Activated T-cell treated with anti-CD3 and anti-CD28 coated beads, Interleukin-2, amount 50 U/mL, for 72 hours (primary cell): ENCODE results near the gene DNAAF5. TPM values are rescaled to one million over a fixed set of nuclear protein-coding genes. Genes with fewer than 3 reads are reported as not detected.
A peak's percentile ranks its signal among the peaks of the same experiment; 100 is the strongest.

ENCODE experiments used
- ATAC-seq, 2 donors: fragments of 150-1000 bp; cut with Tn5 transposase; replicated peaks in 1 of 2; 2 replicates each; pipeline ENCODE4 v1.10.0; 2021; ENCODE audit warnings: moderate library complexity in 2 of 2, mild to moderate bottlenecking in 1 of 2
- DNase-seq, 2 donors: peaks; one replicate each; pipeline ENCODE4 v3.0.0; 2021 to 2022; ENCODE audit warnings: mixed read lengths in 1 of 2
- H3K27ac Mint-ChIP-seq: one replicate; pipeline ENCODE4 v1.8.0; 2022; ENCODE audit warnings: mild to moderate bottlenecking, moderate library complexity, mixed read lengths
- H3K27me3 Mint-ChIP-seq: one replicate; pipeline ENCODE4 v1.8.0; 2022; ENCODE audit warnings: low read depth, mixed read lengths
- H3K36me3 Mint-ChIP-seq, 2 donors: one replicate each; pipeline ENCODE4 v1.8.0; 2022; ENCODE audit warnings: mixed read lengths in 2 of 2, mild to moderate bottlenecking in 1 of 2; ENCODE audit not compliant: insufficient read depth in 2 of 2
- H3K4me1 Mint-ChIP-seq: one replicate; pipeline ENCODE4 v1.8.0; 2022; ENCODE audit warnings: low read depth, mixed read lengths
- H3K4me3 Mint-ChIP-seq, 2 donors: one replicate each; pipeline ENCODE4 v1.8.0; 2022; ENCODE audit warnings: mild to moderate bottlenecking in 2 of 2, mixed read lengths in 2 of 2, moderate library complexity in 2 of 2
- H3K9me3 Mint-ChIP-seq, 2 donors: one replicate each; pipeline ENCODE4 v1.8.0; 2022; ENCODE audit warnings: mixed read lengths in 2 of 2
- total RNA-seq, 2 donors: library from RNA; stranded (reverse); gene quantifications; one replicate each; pipeline ENCODE4 v1.2.3, GENCODE V29; 2022

Gene DNAAF5
- total RNA-seq = 10 to 100 TPM; 12.0 to 15.9 TPM

DNA sequence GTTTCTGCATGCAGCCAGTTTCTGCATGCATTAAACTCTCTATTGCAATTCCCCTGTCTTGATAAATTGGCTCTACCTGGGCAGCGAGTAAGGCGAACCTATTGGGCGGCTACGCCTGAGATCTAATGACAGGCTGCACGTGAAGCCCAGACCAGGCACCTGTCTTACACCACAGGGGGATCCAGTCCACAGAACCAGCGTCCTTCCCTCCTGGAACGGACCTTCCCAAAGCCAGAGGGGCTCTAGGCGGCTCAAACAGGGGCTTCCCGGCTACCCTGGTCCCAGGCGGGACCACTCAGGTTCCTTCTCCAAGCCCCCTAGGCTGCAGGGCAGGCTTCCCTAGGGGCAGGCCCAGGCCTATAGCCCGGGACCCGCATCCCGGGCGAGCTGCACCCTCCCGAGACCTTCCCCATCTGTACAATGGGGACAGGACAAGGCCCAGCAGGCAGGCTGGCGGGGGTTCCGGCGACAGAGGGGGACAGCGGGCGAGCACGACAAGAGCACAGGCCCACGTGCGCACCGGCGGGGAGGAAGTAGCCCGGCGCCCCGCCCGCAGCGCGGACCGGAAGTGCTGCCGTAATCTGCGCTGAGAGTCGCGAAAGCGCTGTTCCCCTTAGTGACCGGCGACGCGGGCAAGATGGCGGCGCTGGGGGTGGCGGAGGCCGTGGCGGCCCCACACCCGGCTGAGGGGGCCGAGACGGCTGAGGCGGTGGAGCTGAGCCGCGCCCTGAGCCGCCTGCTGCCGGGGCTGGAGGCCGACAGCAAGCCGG lies at the start of gene DNAAF5:
DNAAF5 (plus strand) TSS at position 616 of the 770 bp plus-strand sequence; CDS start at position 638, 22 bp downstream.
- H3K9me3 Mint-ChIP-seq = peaks cover 3% of the 10 kb centered on the region in 2 donors
- peak within 1 kb of the TSS; percentile 62 for H3K27ac Mint-ChIP-seq
- peak within 1 kb of the TSS; percentile 84 to 89 for H3K4me3 Mint-ChIP-seq
- peak; percentile 93 to 94 for ATAC-seq
- DNase-seq = peak; percentile 89 to 91
- H3K36me3 Mint-ChIP-seq = peaks cover 24 to 25% of the 10 kb centered on the region in 2 donors
- H3K4me1 Mint-ChIP-seq = peaks cover 33% of the 10 kb centered on the region
- no peaks in the 10 kb centered on the region for H3K27me3 Mint-ChIP-seq

GRCh38 chr7:676972-677385 lies 49.5 kb upstream of the DNAAF5 start:
- H3K27ac Mint-ChIP-seq = no peak overlapping the region
- ATAC-seq (no peak), DNase-seq (no peak)
- H3K9me3 Mint-ChIP-seq = peaks cover 8 to 13% of the 10 kb centered on the region in 2 donors
- no peaks in the 10 kb centered on the region for H3K4me1 Mint-ChIP-seq
- H3K4me3 Mint-ChIP-seq = no peak overlapping the region
- H3K36me3 Mint-ChIP-seq = peaks cover 17 to 27% of the 10 kb centered on the region in 2 donors
- no peaks in the 10 kb centered on the region for H3K27me3 Mint-ChIP-seq

DNA sequence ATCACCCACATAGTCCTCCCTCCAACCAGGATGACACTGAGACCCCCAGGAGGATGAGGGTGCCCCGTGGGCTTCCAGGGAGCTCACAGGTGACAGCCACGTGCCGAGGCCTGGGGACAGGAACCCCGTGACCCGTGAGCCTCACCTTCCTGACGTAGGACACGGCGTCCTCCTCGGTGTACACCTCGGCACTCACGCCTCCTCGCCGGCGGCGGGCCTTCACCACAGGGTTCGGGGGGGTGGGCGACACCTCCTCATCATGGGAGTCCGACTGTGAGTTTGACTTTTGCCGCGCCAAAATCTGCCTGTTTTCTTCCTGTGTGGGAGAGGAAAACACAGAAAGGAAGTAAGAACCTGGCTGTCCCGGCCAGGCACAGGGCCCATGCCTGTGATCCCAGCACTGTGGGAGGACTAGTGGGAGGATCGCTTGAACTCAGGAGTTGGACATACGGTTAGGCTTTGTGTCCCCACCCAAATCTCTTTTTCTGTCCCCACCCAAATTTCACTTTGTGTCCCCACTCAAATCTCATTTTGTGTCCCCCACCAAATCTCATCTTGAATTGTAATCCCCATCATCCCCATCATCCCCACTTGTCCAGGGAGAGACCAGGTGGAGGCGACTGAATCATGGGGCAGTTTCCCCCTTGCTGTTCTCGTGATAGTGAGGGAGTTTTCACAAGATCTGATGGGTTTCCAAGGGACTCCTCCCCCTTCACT lies 45.9 kb upstream of the DNAAF5 start:
- H3K36me3 Mint-ChIP-seq = peaks cover 18 to 26% of the 10 kb centered on the region in 2 donors
- no peak overlapping the region for H3K4me3 Mint-ChIP-seq
- H3K27ac Mint-ChIP-seq = no peak overlapping the region
- H3K9me3 Mint-ChIP-seq = peaks cover 4 to 10% of the 10 kb centered on the region in 2 donors
- no peaks in the 10 kb centered on the region for H3K27me3 Mint-ChIP-seq
- DNase-seq (no peak), ATAC-seq (no peak)
- no peaks in the 10 kb centered on the region for H3K4me1 Mint-ChIP-seq

DNA sequence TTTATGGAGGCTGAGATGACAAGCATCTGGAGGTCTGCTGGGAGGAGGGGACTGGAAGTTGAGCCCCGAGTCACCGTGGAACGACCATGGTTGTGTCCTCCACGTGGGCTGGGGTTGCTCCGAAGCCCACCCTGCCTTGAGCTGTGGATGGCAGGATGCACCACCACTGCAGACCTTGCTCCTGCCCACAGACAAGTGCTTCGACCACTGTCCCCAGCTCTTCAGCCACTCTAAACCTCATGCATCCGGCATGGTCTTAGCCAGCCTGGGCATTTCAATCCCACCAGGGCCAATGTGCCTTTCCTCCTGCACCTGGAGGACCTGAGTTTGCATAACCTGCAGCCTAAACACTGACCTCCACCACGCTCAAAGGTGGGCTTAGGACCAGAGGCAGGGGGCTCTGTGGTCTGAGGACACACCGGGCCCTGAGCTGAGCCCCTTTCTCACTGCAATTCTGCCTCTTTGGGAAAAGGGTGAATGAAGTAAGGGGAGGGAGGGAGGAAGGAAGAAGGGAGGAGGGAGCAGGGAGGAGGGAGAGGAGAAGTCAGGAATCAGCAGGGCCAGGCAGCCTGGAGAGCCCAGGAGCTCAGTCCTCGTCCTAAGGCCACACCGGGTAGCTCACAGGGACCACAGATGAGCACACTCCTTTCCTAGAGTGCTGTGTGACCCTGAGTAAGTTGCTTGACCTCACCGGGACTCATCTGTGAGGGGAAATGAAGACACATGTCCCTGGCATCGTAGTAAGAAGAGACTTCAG lies 44.8 kb upstream of the DNAAF5 start:
- Mint-ChIP-seq H3K27ac (no peak overlapping the region), H3K4me1 (no peaks in the 10 kb centered on the region), H3K27me3 (no peaks in the 10 kb centered on the region), H3K9me3 (peaks cover 7 to 13% of the 10 kb centered on the region in 2 donors), H3K4me3 (no peak overlapping the region), H3K36me3 (peaks cover 21 to 35% of the 10 kb centered on the region in 2 donors)
- DNase-seq (no peak), ATAC-seq (no peak)

DNA sequence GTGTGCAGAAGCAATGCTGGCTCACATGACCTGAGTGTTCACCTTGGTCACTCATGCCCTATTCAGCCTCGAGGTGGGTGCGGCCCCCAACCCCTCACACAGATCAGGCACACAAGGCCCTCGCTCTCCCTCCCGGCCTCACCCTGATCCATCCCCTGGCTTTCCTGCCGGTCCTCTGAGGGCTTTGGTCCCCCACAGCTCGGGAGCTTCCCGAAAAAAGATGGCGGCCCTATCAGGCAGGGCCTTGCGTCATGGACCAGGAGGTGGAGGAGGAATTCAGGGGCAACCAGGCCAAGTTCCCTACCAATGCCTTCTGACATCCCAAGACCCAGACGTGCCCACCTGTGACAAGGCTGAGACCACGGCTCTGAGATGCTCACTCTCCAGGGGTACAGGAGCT lies 43.7 kb upstream of the DNAAF5 start:
- ATAC-seq (no peak), DNase-seq (no peak)
- Mint-ChIP-seq H3K4me1 (no peaks in the 10 kb centered on the region), H3K4me3 (no peak overlapping the region), H3K9me3 (peaks cover 13 to 20% of the 10 kb centered on the region in 2 donors), H3K27ac (no peak overlapping the region), H3K36me3 (peaks cover 26 to 42% of the 10 kb centered on the region in 2 donors), H3K27me3 (no peaks in the 10 kb centered on the region)

- Mint-ChIP-seq H3K27me3 (no peaks in the 10 kb centered on the region), H3K4me1 (no peaks in the 10 kb centered on the region), H3K4me3 (no peak overlapping the region), H3K36me3 (peaks cover 30 to 45% of the 10 kb centered on the region in 2 donors), H3K27ac (no peak overlapping the region), H3K9me3 (peaks cover 13 to 24% of the 10 kb centered on the region in 2 donors)
- DNase-seq = no peak
- no peak for ATAC-seq
Measured at GRCh38 chr7:683526-684205, 42.8 kb upstream of the DNAAF5 start.

DNA sequence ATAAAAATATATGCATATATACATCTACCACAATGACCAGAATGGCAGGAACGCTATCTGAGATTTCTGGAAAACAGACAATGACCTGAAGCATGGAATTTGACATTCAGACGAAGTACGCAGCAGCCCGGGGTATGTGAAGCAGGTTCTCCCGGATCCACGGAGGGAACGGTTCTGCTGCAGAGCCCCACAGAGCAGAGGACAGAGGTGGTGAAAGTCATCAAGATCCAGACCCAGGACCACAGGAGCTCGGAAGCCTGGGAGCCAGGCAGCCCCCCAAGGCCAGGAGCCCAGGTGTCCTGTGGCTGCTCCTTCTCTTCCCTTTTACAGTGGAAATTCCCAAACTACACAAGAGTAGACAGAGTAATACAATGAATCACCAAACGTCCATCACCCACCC lies 42.1 kb upstream of the DNAAF5 start:
- Mint-ChIP-seq H3K36me3 (peaks cover 32 to 47% of the 10 kb centered on the region in 2 donors), H3K4me1 (no peaks in the 10 kb centered on the region), H3K4me3 (no peak overlapping the region), H3K9me3 (peaks cover 13 to 26% of the 10 kb centered on the region in 2 donors), H3K27me3 (no peaks in the 10 kb centered on the region), H3K27ac (no peak overlapping the region)
- ATAC-seq (no peak), DNase-seq (no peak)

GRCh38 chr7:685540-685939 lies 41.0 kb upstream of the DNAAF5 start:
- Mint-ChIP-seq H3K27ac (no peak overlapping the region), H3K36me3 (peaks cover 29 to 49% of the 10 kb centered on the region in 2 donors), H3K4me1 (no peaks in the 10 kb centered on the region), H3K9me3 (peaks cover 14 to 26% of the 10 kb centered on the region in 2 donors), H3K4me3 (no peak overlapping the region), H3K27me3 (no peaks in the 10 kb centered on the region)
- ATAC-seq = no peak
- no peak for DNase-seq

DNA sequence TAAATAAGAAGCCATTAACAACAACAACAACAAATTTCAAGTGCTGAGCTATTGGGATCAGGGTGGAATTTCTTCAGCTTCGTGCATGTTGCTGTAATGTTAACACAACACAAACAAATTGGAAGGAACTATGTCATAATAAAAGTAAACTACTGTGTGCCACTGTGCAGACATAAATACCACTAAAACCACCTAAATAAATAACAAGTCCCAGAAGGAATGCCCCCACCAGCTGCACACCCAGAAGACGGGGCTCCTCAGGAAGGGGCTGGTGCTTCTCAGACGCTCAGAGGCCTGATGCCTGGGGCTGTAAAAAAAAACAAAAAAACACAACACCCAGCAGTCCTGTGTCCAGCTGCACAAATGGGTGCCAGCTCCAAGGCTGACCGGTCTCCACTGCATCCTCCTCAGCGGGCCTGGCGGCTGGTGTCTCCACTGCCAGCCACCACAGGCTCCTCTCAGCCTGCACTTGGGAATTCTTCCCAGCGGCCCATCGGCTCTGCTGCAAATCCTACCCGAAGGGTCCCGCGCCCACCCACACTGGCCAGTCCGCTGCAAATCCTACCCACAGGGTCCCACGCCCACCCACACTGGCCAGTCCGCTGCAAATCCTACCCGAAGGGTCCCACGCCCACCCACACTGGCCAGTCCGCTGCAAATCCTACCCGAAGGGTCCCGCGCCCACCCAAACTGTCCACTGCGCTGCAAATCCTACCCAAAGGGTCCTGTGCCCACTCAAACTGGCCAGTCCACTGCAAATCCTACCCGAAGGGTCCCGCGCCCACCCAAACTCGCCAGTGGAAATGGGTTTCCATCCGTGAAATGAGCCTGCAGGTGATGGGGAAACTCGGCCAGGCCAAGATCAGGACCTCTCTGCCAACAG lies 35.8 kb upstream of the DNAAF5 start:
- no peaks in the 10 kb centered on the region for H3K4me1 Mint-ChIP-seq
- no peak for ATAC-seq
- peaks cover 16 to 46% of the 10 kb centered on the region in 2 donors for H3K36me3 Mint-ChIP-seq
- no peak overlapping the region for H3K27ac Mint-ChIP-seq
- no peak for DNase-seq
- no peaks in the 10 kb centered on the region for H3K27me3 Mint-ChIP-seq
- peaks cover 13 to 19% of the 10 kb centered on the region in 2 donors for H3K9me3 Mint-ChIP-seq
- no peak overlapping the region for H3K4me3 Mint-ChIP-seq

DNA sequence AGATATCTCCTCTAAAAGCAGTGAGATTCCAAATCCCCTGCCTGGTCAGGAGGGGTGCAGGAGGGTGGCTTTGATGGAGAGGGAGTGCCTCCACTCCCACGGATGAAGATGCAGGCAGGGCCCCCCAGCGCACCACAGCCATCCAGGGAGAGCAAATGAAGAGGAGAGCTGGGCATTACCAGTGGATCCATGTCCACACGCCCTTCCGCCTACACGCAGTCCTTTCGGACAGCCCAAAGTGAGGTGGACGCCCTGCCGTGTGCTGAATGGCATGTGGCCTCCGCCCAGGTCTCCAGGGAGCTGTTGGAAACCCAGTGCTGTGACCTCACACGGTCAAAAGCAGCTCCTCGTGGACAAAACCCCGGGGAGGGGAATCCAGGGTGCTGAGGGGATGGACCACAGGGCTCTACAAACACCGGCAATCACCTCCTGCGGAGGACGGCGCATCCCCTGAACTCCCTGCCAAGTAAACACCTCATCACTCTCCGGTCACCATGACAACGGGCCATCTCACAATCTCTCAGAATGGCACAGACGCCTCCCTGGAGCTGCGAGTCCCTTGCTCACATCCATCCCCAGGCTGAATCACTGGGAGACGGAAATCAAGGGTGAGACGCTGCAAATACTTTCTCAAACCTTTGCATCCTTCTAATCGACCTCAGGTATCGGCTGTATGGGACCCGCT lies 35.0 kb upstream of the DNAAF5 start:
- Mint-ChIP-seq H3K4me3 (no peak overlapping the region), H3K4me1 (no peaks in the 10 kb centered on the region), H3K9me3 (peaks cover 12 to 18% of the 10 kb centered on the region in 2 donors), H3K27me3 (no peaks in the 10 kb centered on the region), H3K27ac (no peak overlapping the region), H3K36me3 (peaks cover 15 to 41% of the 10 kb centered on the region in 2 donors)
- DNase-seq = no peak
- no peak for ATAC-seq

- Mint-ChIP-seq H3K4me1 (no peaks in the 10 kb centered on the region), H3K4me3 (no peak overlapping the region), H3K9me3 (peaks cover 4 to 8% of the 10 kb centered on the region in 2 donors), H3K36me3 (peaks cover 6 to 29% of the 10 kb centered on the region in 2 donors), H3K27me3 (no peaks in the 10 kb centered on the region), H3K27ac (no peak overlapping the region)
- ATAC-seq (no peak), DNase-seq (no peak)
Measured at GRCh38 chr7:693280-693679, 33.2 kb upstream of the DNAAF5 start.
